GM13976 (cell line): ENCODE results near the gene HLA-E.
A peak's percentile ranks its signal among the peaks of the same experiment; 100 is the strongest.

ENCODE experiments used
- DNase-seq: peaks from one replicate; pipeline ENCODE4 v3.0.0; 2012; ENCODE audit warnings: low spot score
- in situ Hi-C: fragments of 300-500 bp; cut with MboI; formaldehyde crosslinking; loops from one replicate; pipeline ENCODE4 v1.12.0; 2022; ENCODE audit warnings: low sequenced_read_pairs, mixed read lengths, inconsistent platforms; ENCODE audit not compliant: unreplicated experiment
- TF ChIP-seq, protein P1 (sequence below): IDR thresholded peaks from 2 replicates; pipeline ENCODE4 v1.5.1; 2012; ENCODE audit warnings: borderline replicate concordance, mild to moderate bottlenecking; ENCODE audit not compliant: insufficient read depth; ENCODE audit errors: extremely low read depth, missing control alignments, control extremely low read depth

Gene HLA-E

DNA sequence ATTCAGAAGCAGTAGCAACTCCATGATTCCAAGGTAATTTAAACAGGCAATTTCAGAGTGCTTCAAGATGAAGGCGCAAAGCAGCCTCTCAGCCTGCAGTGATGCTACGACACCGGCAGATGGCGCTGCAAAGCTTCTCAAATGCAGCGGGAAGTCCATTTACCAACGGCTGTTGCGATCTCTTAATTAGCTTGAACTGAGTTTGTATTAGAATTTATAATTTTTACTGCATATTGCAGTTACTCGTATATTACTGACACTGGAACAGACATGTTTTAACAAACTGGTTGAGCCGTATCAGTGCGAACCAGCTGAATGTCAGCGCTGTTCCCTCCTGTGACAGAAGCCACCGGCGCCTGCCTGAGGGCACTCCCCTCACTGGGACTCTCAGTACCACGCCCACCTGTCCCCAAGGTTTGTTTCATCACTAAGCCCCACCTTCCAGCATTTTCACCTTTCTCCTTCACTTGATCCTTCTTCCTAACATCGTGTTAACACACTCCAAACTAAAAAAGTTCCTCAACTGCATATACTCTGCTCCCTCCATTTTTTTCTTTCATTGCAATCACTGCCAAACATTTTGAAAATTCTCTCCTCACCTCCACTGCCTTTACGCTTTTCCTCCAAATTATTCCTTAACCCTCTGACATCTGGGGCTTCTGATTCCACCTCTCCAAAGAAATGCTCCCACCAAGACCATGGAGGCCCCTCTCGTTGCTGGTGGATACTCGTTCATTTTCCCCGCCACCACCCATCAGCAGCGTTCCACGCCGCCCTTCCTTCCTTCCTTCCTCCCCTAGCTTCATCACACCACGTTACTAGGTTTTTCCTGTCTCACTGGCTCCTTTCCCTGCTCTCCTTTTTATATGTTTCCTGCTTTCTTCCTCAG, 52.5 kb downstream of the HLA-E start:
- TF ChIP-seq, protein P1, sequence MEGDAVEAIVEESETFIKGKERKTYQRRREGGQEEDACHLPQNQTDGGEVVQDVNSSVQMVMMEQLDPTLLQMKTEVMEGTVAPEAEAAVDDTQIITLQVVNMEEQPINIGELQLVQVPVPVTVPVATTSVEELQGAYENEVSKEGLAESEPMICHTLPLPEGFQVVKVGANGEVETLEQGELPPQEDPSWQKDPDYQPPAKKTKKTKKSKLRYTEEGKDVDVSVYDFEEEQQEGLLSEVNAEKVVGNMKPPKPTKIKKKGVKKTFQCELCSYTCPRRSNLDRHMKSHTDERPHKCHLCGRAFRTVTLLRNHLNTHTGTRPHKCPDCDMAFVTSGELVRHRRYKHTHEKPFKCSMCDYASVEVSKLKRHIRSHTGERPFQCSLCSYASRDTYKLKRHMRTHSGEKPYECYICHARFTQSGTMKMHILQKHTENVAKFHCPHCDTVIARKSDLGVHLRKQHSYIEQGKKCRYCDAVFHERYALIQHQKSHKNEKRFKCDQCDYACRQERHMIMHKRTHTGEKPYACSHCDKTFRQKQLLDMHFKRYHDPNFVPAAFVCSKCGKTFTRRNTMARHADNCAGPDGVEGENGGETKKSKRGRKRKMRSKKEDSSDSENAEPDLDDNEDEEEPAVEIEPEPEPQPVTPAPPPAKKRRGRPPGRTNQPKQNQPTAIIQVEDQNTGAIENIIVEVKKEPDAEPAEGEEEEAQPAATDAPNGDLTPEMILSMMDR, result peak; percentile 96
- in situ Hi-C loops, result no loop called here
- DNase-seq, result peak; percentile 77

DNA sequence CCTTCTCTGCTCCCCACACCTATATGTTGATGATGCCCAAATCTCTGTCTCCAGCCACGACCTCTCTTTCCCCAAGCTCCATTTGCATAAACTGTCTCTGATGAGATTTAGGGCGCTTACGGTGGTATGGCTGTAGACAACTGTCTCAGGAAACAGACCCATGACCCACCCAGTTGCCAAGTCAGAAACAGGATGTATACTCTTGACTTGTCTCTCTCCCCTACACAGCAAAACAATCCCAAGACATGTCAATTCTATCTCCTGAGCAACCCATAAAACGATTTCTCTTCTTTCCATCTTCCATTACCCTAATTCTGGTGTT, 53.1 kb downstream of the HLA-E start:
- TF ChIP-seq, protein P1, result no peak
- in situ Hi-C loops, result no loop called here
- DNase-seq, result no peak

DNA sequence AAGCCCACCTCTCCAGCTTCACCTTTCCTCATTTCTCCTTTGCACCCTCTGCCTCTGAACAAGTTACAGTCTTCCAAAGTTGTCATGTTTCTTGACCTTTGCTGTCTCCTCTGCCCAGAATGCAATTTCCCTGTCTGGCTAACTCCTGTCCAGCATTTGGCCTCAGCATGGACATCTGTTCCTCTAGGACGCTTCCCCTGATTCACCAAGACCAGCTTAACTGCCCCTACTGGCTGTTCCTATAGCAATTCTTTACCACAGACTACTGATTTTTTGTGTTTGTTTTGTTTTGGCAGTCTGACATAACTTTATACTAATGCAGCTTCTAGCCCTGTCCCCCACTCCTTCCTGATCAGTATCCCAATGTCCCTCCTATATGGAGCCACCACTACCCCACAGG, 53.6 kb downstream of the HLA-E start:
- TF ChIP-seq, protein P1, result no peak
- in situ Hi-C loops, result no loop called here

More for the DNA sequence above, 53.6 kb downstream of the HLA-E start:
- no peak for DNase-seq
